ENCODE data around the gene PTPRN2. TPM values are rescaled to one million over a fixed set of nuclear protein-coding genes. Genes with fewer than 3 reads are reported as not detected.

PTPRN2 gene
- total RNA-seq, 1 experiment from 2014 or later: 3.8 TPM

DNA sequence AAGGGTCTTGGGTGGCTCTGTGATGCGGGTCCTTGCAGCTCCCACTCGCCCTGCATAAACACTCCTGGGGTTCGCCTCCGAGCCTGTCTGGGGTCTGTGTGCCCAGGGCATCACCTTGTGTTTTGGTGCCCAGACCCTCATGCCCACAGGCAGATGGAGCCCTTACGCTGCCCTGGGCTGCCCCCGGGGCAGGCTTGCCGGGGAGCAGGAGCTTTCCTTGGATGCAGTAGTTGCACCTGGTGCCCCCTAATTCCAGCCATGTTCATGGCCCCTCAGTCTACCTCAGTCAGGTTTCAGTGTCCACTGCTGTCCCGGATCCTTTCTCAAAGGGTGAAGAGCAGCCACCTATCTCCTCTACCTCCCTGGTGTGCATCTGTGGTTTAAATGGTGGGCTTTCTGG, 396.0 kb downstream of the PTPRN2 start:
- DNase-seq: no peak
- Histone ChIP-seq H3K27me3 (no peaks in the 10 kb centered on the region), H3K27ac (no peak overlapping the region), H3K4me3 (no peak overlapping the region), H3K36me3 (no peaks in the 10 kb centered on the region), H3K4me1 (no peaks in the 10 kb centered on the region), H3K9me3 (replicated peaks) (0 out of 2 replicates have a peak, but pooled peaks cover 8% of the 10 kb centered on the region)

DNA sequence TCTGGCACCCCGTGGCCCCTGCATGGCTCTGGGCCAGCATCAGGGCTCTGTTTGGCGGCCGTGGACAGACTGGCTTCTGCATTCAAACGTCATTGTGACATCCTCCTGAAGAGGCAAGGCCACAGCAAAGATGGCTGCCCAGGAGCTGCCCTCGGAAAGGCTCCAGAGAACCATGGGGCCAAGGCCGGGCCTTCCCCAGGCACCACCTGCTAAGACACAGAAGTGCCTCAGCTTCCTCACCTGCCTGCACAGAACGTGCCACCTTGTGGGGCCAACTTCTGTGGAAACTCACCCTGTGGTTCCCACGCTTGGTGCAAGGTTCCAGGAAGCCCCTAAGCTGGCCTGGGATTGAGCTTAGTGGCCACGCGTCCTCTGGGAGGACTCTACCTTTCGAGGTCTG, 396.9 kb downstream of the PTPRN2 start:
- H3K27ac ChIP-seq: no peak overlapping the region
- H3K9me3 ChIP-seq (replicated peaks): 0 out of 2 replicates have a peak, but pooled peaks cover 6% of the 10 kb centered on the region
- no peaks in the 10 kb centered on the region for H3K4me1 ChIP-seq
- H3K27me3 ChIP-seq: no peaks in the 10 kb centered on the region
- DNase-seq: no peak
- H3K36me3 ChIP-seq: no peaks in the 10 kb centered on the region
- H3K4me3 ChIP-seq: no peak overlapping the region

GRCh38 chr7:158188676-158189075, 398.9 kb downstream of the PTPRN2 start:
- Histone ChIP-seq H3K4me1 (no peaks in the 10 kb centered on the region), H3K27me3 (no peaks in the 10 kb centered on the region), H3K9me3 (replicated peaks) (no peaks in the 10 kb centered on the region), H3K36me3 (no peaks in the 10 kb centered on the region), H3K4me3 (no peak overlapping the region), H3K27ac (no peak overlapping the region)
- DNase-seq: no peak

- H3K27me3 ChIP-seq: no peaks in the 10 kb centered on the region
- DNase-seq: no peak
- H3K9me3 ChIP-seq (replicated peaks): no peaks in the 10 kb centered on the region
- no peaks in the 10 kb centered on the region for H3K4me1 ChIP-seq
- no peaks in the 10 kb centered on the region for H3K36me3 ChIP-seq
- no peak overlapping the region for H3K4me3 ChIP-seq
- no peak overlapping the region for H3K27ac ChIP-seq
Measured at GRCh38 chr7:158187694-158187994, 400.0 kb downstream of the PTPRN2 start.

DNA sequence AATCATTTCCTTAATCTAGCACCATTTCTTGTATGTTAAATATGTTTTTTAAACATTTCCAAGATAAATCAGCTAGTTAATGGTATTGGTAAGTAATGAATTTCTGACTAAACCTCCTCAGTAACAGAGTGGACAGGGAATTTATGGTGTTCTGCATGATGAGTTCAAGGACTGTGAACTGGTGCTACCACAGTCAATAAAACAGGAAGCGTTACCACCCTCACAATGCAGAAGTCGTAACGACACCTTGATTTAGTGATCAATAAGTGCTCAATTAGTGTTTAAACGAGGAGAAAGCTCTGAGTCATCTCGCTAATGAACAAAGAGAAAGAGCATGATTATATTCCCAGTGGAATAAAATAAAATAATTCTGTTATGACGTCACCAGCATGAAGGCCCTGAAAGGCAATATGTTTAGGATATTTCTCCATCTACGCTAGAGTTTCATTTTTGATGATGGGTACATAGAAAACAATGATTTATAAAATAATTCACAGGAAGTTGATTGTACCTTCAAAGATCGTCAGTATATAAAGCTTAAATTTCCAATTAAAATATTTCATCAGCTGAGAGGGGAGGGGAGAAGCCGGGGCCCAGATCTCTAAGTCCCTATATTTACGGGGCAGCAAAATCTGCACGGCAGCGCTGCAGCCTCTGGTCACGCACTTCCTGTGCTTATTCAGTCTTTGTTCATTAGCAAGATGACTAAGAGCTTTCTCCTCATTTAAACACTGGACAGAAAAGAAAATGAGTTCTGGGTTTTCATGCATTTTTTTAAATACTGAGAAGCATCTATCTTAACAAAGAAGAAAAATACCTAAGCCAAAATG, 400.5 kb downstream of the PTPRN2 start:
- Histone ChIP-seq H3K36me3 (no peaks in the 10 kb centered on the region), H3K27me3 (no peaks in the 10 kb centered on the region), H3K27ac (no peak overlapping the region), H3K4me1 (no peaks in the 10 kb centered on the region), H3K9me3 (replicated peaks) (no peaks in the 10 kb centered on the region), H3K4me3 (no peak overlapping the region)
- no peak for DNase-seq

DNA sequence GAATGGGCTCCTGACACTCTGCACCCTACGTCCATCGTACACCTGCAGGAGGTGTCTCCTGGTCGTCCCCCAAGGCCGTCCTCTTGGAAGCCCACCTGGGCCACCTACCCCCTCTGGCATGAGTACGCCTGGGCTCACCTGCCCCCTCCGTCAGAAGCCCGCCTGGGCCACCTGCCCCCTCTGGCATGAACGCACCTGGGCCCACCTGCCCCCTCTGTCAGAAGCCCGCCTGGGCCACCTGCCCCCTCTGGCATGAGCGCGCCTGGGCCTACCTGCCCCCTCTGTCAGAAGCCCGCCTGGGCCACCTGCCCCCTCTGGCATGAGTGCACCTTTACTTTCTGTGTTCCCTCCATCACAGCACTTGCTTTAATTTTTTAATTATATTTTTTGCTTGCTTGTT, 401.2 kb downstream of the PTPRN2 start:
- Histone ChIP-seq H3K4me3 (no peak overlapping the region), H3K27ac (no peak overlapping the region), H3K9me3 (replicated peaks) (no peaks in the 10 kb centered on the region), H3K4me1 (no peaks in the 10 kb centered on the region), H3K27me3 (no peaks in the 10 kb centered on the region), H3K36me3 (no peaks in the 10 kb centered on the region)
- no peak for DNase-seq

DNA sequence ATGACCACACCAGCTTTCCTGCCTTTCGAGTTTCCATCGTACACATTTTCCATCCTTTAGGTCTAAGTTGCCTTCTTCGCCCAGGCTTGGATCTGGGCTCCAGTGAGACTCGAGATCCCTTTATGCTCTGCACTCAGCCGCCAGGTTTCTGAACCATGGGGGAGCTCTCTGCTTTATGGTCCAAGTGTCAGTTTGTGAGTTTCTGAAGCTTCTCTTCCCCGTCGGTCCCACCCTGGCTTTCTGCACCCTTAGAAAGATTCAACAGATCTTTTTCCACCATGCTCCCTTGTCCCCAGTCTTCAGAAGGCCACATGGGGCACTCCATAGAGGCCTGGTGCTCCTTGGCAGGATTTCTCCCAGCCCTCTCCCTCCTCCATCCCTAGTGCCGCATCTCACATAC, 402.0 kb downstream of the PTPRN2 start:
- Histone ChIP-seq H3K9me3 (replicated peaks) (no peaks in the 10 kb centered on the region), H3K4me3 (no peak overlapping the region), H3K36me3 (no peaks in the 10 kb centered on the region), H3K27ac (no peak overlapping the region), H3K27me3 (no peaks in the 10 kb centered on the region), H3K4me1 (no peaks in the 10 kb centered on the region)
- no peak for DNase-seq

- Histone ChIP-seq H3K9me3 (replicated peaks) (no peaks in the 10 kb centered on the region), H3K4me1 (no peaks in the 10 kb centered on the region), H3K4me3 (no peak overlapping the region), H3K27me3 (no peaks in the 10 kb centered on the region), H3K27ac (no peak overlapping the region), H3K36me3 (no peaks in the 10 kb centered on the region)
- DNase-seq: no peak
Measured at GRCh38 chr7:158183431-158183830, 404.2 kb downstream of the PTPRN2 start.

- no peaks in the 10 kb centered on the region for H3K36me3 ChIP-seq
- DNase-seq: no peak
Measured at GRCh38 chr7:158176561-158177173, 411.0 kb downstream of the PTPRN2 start.

DNA sequence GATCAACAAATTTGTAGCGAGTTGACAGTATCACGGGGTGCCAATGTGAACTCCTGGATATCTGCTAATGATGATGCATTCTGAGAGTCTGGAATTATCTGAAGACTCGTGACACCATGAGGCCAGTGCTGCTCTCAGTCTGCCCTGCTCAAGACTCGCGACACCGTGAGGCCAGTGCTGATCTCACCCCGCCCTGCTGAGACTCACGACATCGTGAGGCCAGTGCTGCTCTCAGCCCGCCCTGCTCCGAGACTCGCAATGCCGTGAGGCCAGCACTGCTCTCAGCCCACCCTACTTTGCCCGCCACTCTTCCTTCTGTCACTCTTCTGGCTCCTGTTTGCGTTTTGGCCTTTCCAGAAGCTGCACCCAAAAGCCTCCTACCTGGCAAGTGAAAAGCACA, 411.8 kb downstream of the PTPRN2 start:
- Histone ChIP-seq H3K9me3 (replicated peaks) (0 out of 2 replicates have a peak, but pooled peaks cover 4% of the 10 kb centered on the region), H3K27ac (no peak overlapping the region), H3K27me3 (no peaks in the 10 kb centered on the region; the same call in 1 of the 2 replicates), H3K4me3 (no peak overlapping the region), H3K4me1 (no peaks in the 10 kb centered on the region), H3K36me3 (no peaks in the 10 kb centered on the region)
- no peak for DNase-seq

More at GRCh38 chr7:158176561-158177173, 411.0 kb downstream of the PTPRN2 start:
- no peaks in the 10 kb centered on the region for H3K4me1 ChIP-seq
- no peak overlapping the region for H3K4me3 ChIP-seq
- no peak overlapping the region for H3K27ac ChIP-seq
- H3K27me3 ChIP-seq: no peaks in the 10 kb centered on the region; the same call in 1 of the 2 replicates
- H3K9me3 ChIP-seq (replicated peaks): 0 out of 2 replicates have a peak, but pooled peaks cover 4% of the 10 kb centered on the region

DNA sequence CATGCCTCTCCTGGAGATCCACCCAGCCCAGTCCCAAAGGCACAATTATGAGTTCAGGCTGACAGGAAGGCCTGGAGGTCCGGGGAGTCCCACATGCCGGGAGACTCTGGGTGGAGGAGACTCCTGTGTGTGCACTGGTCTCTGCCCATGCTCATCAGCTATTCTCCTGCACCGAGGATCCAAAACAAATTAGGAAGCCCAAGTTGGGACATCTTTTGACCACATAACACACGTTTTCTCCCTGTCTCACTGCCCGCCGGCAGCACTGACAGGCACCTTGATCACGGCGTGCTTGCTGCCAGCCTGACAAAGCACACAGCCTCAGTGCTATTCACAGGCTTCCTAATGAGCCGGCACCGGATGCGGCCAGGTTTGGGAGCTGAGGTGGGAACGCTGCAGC, 412.7 kb downstream of the PTPRN2 start:
- Histone ChIP-seq H3K27me3 (no peaks in the 10 kb centered on the region; the same call in 1 of the 2 replicates), H3K4me1 (no peaks in the 10 kb centered on the region), H3K9me3 (replicated peaks) (0 out of 2 replicates have a peak, but pooled peaks cover 4% of the 10 kb centered on the region), H3K27ac (no peak overlapping the region), H3K36me3 (no peaks in the 10 kb centered on the region), H3K4me3 (no peak overlapping the region)
- no peak for DNase-seq

DNA sequence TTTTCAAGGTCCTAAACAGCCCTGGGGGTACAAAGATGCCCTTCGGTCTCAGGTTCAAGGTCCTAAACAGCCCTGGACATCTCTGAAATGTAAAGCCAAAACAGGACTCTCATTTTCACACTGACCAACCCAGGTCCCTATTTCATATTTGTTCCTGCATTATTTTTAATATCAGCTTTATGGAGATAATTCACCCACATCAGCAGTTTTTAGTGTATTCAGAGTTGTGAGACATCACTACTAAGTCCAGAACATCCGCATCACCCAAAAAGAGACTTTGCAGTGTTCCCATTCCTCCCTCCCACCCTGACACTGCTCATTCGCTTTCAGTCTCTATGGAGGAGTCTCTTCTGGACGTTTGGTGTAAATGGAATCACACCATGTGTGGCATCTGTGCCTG, 420.2 kb downstream of the PTPRN2 start:
- H3K9me3 ChIP-seq (replicated peaks): no peaks in the 10 kb centered on the region
- no peak for DNase-seq
- no peak overlapping the region for H3K4me3 ChIP-seq
- no peaks in the 10 kb centered on the region for H3K36me3 ChIP-seq
- peaks cover 7% of the 10 kb centered on the region; the same call in 1 of the 2 replicates for H3K27me3 ChIP-seq
- H3K4me1 ChIP-seq: no peaks in the 10 kb centered on the region
- H3K27ac ChIP-seq: no peak overlapping the region

- no peak overlapping the region for H3K27ac ChIP-seq
Measured at GRCh38 chr7:158166386-158167340, 421.0 kb downstream of the PTPRN2 start.

GRCh38 chr7:158165711-158166110, 421.9 kb downstream of the PTPRN2 start:
- no peak for DNase-seq
- no peaks in the 10 kb centered on the region for H3K36me3 ChIP-seq
- no peaks in the 10 kb centered on the region for H3K9me3 ChIP-seq (replicated peaks)
- no peak overlapping the region for H3K4me3 ChIP-seq
- peaks cover 7% of the 10 kb centered on the region; the same call in 1 of the 2 replicates for H3K27me3 ChIP-seq
- no peak overlapping the region for H3K27ac ChIP-seq
- H3K4me1 ChIP-seq: no peaks in the 10 kb centered on the region

More at GRCh38 chr7:158166386-158167340, 421.0 kb downstream of the PTPRN2 start:
- no peaks in the 10 kb centered on the region for H3K9me3 ChIP-seq (replicated peaks)
- H3K36me3 ChIP-seq: no peaks in the 10 kb centered on the region
- no peak for DNase-seq
- H3K4me1 ChIP-seq: no peaks in the 10 kb centered on the region
- H3K27me3 ChIP-seq: peaks cover 7% of the 10 kb centered on the region; the same call in 1 of the 2 replicates
- H3K4me3 ChIP-seq: no peak overlapping the region
